Measurements from ENCODE around the gene STUB1.

DNA sequence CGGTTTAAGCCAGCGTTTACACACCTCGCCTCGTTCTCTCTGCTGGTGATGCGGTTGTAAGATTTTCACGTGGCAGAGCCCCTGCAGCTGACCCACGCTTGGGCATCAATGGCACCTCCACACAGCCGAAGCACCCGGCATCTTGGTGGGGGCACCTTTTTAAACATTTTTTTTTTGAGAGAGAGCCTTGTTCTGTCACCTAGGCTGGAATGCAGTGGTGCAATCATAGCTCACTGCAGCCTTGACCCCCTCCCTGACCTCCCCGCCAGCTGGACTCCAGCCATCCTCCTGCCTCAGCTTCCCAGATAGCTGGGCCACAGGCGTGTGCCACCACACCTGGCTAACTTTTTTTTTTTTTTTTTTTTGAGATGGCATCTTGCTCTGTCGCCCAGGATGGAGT lies 26.2 kb upstream of the STUB1 start:
- TF ChIP-seq EP300 (IDR thresholded peaks at IDR 0.05) (no peak), POLR2A (IDR thresholded peaks at IDR 0.05; ENCODE audit: low read length) (no peak), HOXA7 (CRISPR knock-in tag; IDR thresholded peaks at IDR 0.05) (no peak), KDM1A (IDR thresholded peaks at IDR 0.05; ENCODE audit: low read depth) (no peak)
- TF ChIP-seq, protein P1, sequence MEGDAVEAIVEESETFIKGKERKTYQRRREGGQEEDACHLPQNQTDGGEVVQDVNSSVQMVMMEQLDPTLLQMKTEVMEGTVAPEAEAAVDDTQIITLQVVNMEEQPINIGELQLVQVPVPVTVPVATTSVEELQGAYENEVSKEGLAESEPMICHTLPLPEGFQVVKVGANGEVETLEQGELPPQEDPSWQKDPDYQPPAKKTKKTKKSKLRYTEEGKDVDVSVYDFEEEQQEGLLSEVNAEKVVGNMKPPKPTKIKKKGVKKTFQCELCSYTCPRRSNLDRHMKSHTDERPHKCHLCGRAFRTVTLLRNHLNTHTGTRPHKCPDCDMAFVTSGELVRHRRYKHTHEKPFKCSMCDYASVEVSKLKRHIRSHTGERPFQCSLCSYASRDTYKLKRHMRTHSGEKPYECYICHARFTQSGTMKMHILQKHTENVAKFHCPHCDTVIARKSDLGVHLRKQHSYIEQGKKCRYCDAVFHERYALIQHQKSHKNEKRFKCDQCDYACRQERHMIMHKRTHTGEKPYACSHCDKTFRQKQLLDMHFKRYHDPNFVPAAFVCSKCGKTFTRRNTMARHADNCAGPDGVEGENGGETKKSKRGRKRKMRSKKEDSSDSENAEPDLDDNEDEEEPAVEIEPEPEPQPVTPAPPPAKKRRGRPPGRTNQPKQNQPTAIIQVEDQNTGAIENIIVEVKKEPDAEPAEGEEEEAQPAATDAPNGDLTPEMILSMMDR (IDR thresholded peaks at IDR 0.05), result no peak
- TF ChIP-seq, protein P2, sequence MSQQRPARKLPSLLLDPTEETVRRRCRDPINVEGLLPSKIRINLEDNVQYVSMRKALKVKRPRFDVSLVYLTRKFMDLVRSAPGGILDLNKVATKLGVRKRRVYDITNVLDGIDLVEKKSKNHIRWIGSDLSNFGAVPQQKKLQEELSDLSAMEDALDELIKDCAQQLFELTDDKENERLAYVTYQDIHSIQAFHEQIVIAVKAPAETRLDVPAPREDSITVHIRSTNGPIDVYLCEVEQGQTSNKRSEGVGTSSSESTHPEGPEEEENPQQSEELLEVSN (IDR thresholded peaks at IDR 0.05; ENCODE audit: borderline replicate concordance, low read depth), result no peak
